OCI-LY1 (cell line): ENCODE results near the gene PDIA2.

Experiments used
- H2AFZ ChIP-seq: fragments of 200-600 bp; sonication (generic), shearing (Covaris generic); 2 replicates; pipeline ENCODE4 v1.6.0; 2014; ENCODE audit warnings: antibody characterized with exemption, mild to moderate bottlenecking, low read length
- H3F3A ChIP-seq: fragments of 200-600 bp; sonication (generic), shearing (Covaris generic); 2 replicates; pipeline ENCODE4 v1.6.0; 2014; ENCODE audit warnings: mild to moderate bottlenecking, antibody characterized with exemption, low read length, moderate library complexity; ENCODE audit not compliant: insufficient read depth
- H3K27ac ChIP-seq: fragments of 200-600 bp; sonication (generic); 2 replicates; pipeline ENCODE4 v1.5.1; 2014; ENCODE audit warnings: low read length, mixed run types, mild to moderate bottlenecking, low read depth; ENCODE audit not compliant: poor library complexity, severe bottlenecking
- H3K27me3 ChIP-seq: fragments of 200-600 bp; sonication (generic); 2 replicates; pipeline ENCODE4 v1.6.0; 2014; ENCODE audit warnings: antibody characterized with exemption, mild to moderate bottlenecking, low read length, moderate library complexity; ENCODE audit not compliant: insufficient read depth
- H3K36me3 ChIP-seq: fragments of 200-600 bp; sonication (generic); 2 replicates; pipeline ENCODE4 v1.6.1; 2014; ENCODE audit warnings: mild to moderate bottlenecking, antibody characterized with exemption, low read length, moderate library complexity, mixed read lengths; ENCODE audit not compliant: insufficient read depth
- H3K4me1 ChIP-seq: fragments of 200-600 bp; sonication (generic); 2 replicates; pipeline ENCODE4 v1.5.1; 2014; ENCODE audit warnings: mild to moderate bottlenecking, low read length, moderate library complexity; ENCODE audit not compliant: insufficient read depth, severe bottlenecking
- H3K4me2 ChIP-seq: fragments of 200-600 bp; sonication (generic), shearing (Covaris generic); 2 replicates; pipeline ENCODE4 v1.6.1; 2014; ENCODE audit warnings: low read length
- H3K4me3 ChIP-seq: fragments of 200-600 bp; sonication (generic); 2 replicates; pipeline ENCODE4 v1.5.1; 2014; ENCODE audit warnings: low read length, low read depth, mild to moderate bottlenecking, mixed read lengths; ENCODE audit not compliant: poor library complexity, severe bottlenecking
- H3K79me2 ChIP-seq: fragments of 200-600 bp; shearing (Covaris generic); 2 replicates; pipeline ENCODE4 v1.6.1; 2016; ENCODE audit warnings: mixed run types, low read length, mixed read lengths; ENCODE audit not compliant: insufficient read depth
- H3K9ac ChIP-seq: fragments of 200-600 bp; sonication (generic), shearing (Covaris generic); 2 replicates; pipeline ENCODE4 v1.6.1; 2014; ENCODE audit warnings: mild to moderate bottlenecking, low read length, mixed read lengths
- H3K9me2 ChIP-seq: fragments of 200-600 bp; sonication (generic), shearing (Covaris generic); 2 replicates; pipeline ENCODE4 v1.6.1; 2014; ENCODE audit warnings: low read depth, mild to moderate bottlenecking, low read length, mixed read lengths
- H3K9me3 ChIP-seq: fragments of 200-600 bp; shearing (Covaris generic); 2 replicates; pipeline ENCODE4 v1.6.1; 2014; ENCODE audit warnings: low read length, mixed read lengths
- H4K20me1 ChIP-seq: fragments of 200-600 bp; sonication (generic), shearing (Covaris generic); 2 replicates; pipeline ENCODE4 v1.6.0; 2016; ENCODE audit warnings: mild to moderate bottlenecking, low read length; ENCODE audit not compliant: insufficient read depth
- EZH2 ChIP-seq: fragments of 200-600 bp; sonication (generic), shearing (Covaris generic); IDR thresholded peaks from 2 replicates; pipeline ENCODE4 v1.8.0; 2017; ENCODE audit warnings: borderline replicate concordance, mixed run types, mild to moderate bottlenecking, antibody characterized with exemption, low read length, moderate library complexity, mixed read lengths
- TF ChIP-seq, protein P1 (sequence below): fragments of 200-600 bp; sonication (generic), shearing (Covaris generic); IDR thresholded peaks from 2 replicates; pipeline ENCODE4 v1.5.1; 2017; ENCODE audit warnings: mild to moderate bottlenecking, antibody characterized with exemption, low read length, moderate library complexity, mixed read lengths

Gene PDIA2

GRCh38 chr16:321532-321931 lies 38.6 kb downstream of the PDIA2 start:
- Histone ChIP-seq H3K27ac (no peak overlapping the region), H4K20me1 (no peaks in the 10 kb centered on the region), H3K4me3 (no peak overlapping the region), H3K9me2 (no peaks in the 10 kb centered on the region), H3K4me1 (peaks cover 27% of the 10 kb centered on the region), H3K27me3 (no peaks in the 10 kb centered on the region), H3K4me2 (no peak overlapping the region), H3K36me3 (peaks cover 8% of the 10 kb centered on the region; the same call in 1 of the 2 replicates), H3K9me3 (no peaks in the 10 kb centered on the region), H3K79me2 (no peaks in the 10 kb centered on the region), H3F3A (no peaks in the 10 kb centered on the region), H2AFZ (no peak overlapping the region), H3K9ac (no peak overlapping the region)
- TF ChIP-seq, protein P1, sequence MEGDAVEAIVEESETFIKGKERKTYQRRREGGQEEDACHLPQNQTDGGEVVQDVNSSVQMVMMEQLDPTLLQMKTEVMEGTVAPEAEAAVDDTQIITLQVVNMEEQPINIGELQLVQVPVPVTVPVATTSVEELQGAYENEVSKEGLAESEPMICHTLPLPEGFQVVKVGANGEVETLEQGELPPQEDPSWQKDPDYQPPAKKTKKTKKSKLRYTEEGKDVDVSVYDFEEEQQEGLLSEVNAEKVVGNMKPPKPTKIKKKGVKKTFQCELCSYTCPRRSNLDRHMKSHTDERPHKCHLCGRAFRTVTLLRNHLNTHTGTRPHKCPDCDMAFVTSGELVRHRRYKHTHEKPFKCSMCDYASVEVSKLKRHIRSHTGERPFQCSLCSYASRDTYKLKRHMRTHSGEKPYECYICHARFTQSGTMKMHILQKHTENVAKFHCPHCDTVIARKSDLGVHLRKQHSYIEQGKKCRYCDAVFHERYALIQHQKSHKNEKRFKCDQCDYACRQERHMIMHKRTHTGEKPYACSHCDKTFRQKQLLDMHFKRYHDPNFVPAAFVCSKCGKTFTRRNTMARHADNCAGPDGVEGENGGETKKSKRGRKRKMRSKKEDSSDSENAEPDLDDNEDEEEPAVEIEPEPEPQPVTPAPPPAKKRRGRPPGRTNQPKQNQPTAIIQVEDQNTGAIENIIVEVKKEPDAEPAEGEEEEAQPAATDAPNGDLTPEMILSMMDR = no peak
- no peak for TF ChIP-seq EZH2

GRCh38 chr16:322476-323143 lies 39.6 kb downstream of the PDIA2 start:
- Histone ChIP-seq H3K9me3 (no peaks in the 10 kb centered on the region), H4K20me1 (no peaks in the 10 kb centered on the region), H3K9me2 (no peaks in the 10 kb centered on the region), H3K36me3 (peaks cover 8% of the 10 kb centered on the region; the same call in 1 of the 2 replicates), H3K27me3 (no peaks in the 10 kb centered on the region), H3K79me2 (no peaks in the 10 kb centered on the region), H3F3A (no peaks in the 10 kb centered on the region), H3K9ac (no peak overlapping the region), H3K4me1 (peaks cover 38% of the 10 kb centered on the region), H3K4me3 (no peak overlapping the region), H2AFZ (no peak overlapping the region), H3K4me2 (no peak overlapping the region), H3K27ac (no peak overlapping the region)
- TF ChIP-seq, protein P1 = no peak
- TF ChIP-seq EZH2 = no peak

- Histone ChIP-seq H3K27me3 (no peaks in the 10 kb centered on the region), H4K20me1 (no peaks in the 10 kb centered on the region), H3K27ac (peak overlapping the region; percentile 75), H3K9me2 (no peaks in the 10 kb centered on the region), H3K36me3 (peaks cover under 1% of the 10 kb centered on the region; the same call in 1 of the 2 replicates), H3K9ac (no peak overlapping the region), H3K4me1 (peaks cover 44% of the 10 kb centered on the region), H3F3A (no peaks in the 10 kb centered on the region), H3K4me3 (no peak overlapping the region), H2AFZ (no peak overlapping the region), H3K4me2 (no peak overlapping the region; the same call in 1 of the 2 replicates), H3K9me3 (no peaks in the 10 kb centered on the region), H3K79me2 (no peaks in the 10 kb centered on the region)
- TF ChIP-seq, protein P1 = no peak
- TF ChIP-seq EZH2 = no peak
These were observed 41.2 kb downstream of the PDIA2 start for GRCh38 chr16:324201-324450.
